Fibroblast of skin of abdomen (primary cell): ENCODE results near the gene TVP23A. TPM values are rescaled to one million over a fixed set of nuclear protein-coding genes. Genes with fewer than 3 reads are reported as not detected.

ENCODE experiments used
- DNase-seq: peaks from one replicate; pipeline ENCODE4 v3.0.0-alpha.2; 2013
- polyA plus RNA-seq, 2 experiments: library from polyadenylated mRNA; unstranded; fragments of 120-200 nt; gene quantifications; one replicate each; pipeline ENCODE4 v1.2.1, GENCODE V29; 2013; ENCODE audit not compliant: insufficient read length in 2 of 2

The TVP23A gene
- polyA plus RNA-seq (2013, experiment 1 of 2; ENCODE audit: insufficient read length) = 0.24 TPM
- 0.41 TPM for polyA plus RNA-seq (2013, experiment 2 of 2; ENCODE audit: insufficient read length)

- no peak for DNase-seq
These were observed at the start of gene TVP23A for GRCh38 chr16:10817963-10818941. TVP23A (minus strand) TSS chr16:10818794; CDS start chr16:10818493, 301 bp downstream.

GRCh38 chr16:10868104-10868595 is 49.6 kb upstream of the TVP23A start:
- no peak for DNase-seq

DNA sequence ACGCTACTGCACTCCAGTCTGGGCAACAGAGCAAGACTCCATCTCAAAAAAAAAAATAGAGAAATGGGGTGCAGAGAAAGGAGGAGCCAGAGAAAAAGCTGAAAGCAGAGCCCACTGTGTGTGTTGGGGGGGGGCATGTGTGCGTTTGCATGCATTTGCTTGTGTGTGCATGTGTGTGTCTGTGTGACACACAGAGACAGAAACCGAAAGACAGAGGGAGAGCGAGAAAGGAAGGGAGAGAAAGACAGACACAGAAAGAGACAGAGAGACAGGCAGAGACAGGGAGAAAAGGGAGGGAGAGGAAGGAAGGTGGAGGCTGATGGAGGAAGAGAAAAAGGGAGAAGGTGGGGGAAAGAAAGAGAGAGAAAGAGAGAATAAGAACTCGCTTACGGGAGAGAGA is 48.6 kb upstream of the TVP23A start:
- no peak for DNase-seq

DNA sequence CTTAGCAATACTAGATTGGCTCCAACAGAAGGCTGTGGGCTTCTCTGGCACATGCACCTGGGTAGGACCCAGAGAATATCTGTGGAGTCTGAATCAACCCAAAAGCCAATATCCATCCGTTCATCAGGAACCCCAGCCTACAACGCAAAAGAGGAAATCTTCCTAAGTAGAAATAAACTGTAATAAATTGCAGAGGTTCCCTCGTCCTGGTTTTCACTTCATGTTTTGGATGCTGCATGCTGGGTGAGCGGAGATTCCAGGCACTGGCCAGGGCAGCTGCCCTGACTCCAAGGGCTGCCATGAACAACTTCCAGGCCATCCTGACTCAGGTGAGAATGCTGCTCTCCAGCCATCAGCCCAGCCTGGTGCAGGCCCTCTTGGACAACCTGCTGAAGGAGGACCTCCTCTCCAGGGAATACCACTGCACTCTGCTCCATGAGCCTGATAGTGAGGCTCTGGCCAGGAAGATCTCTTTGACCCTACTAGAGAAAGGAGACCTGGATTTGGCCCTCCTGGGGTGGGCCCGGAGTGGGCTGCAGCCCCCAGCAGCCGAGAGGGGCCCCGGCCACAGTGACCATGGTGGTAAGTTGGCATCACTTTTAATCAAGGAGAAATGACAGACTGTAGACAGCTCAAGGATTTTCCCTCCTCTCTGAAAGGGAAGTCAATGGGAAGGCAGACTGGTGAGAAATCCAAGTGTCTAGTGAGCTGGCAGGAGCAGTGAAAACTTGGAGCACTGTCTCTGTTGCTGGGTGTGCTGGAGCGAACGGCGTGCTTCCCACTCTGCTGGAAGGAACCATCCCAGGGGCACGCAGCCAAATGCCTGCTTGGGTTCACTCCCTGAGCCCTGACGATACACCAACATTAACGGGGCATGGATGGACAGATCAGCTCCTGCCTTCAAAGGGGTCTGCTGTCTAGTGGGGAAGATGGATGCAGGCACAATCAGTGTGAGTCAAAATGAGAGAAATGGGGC is 47.7 kb upstream of the TVP23A start:
- DNase-seq = no peak

DNA sequence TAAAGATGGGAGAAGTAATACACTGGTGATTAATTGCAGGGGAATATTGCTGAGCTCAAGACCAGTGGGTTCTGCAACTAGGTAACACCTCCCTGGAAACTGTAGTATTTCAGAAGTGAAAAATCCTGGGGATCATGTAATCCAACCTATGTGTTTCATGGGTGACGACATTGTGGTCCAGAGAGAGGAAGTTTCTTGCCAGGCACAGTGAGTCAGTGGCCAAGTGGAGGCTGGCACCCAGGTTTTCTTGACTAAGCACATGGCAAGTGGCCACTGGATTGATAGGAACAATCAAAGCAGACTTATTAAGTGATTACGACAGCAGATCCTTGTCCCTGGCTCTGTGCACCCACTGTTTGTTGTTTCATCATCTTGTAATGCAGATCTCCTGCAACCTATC is 43.8 kb upstream of the TVP23A start:
- peak; percentile 44 for DNase-seq

DNA sequence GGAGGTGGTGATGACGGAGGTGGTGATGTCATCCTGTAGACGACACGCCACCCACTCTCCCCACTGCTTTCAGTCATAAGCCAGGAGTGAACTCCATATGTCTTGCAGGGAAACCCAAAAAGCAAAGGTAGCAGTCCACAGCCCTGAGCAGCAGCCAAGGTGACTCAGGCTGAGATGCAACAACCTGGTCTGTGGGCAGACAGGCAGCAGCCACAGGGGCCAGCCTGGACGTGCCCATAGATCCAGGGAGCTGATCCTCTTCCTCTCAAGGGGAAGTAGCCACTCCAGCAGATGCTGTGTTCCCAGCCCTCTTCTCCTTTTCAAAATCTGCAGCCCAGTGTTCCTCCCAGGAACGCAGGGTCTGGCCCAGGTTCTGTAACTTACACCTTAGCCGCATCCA is 41.1 kb upstream of the TVP23A start:
- no peak for DNase-seq

DNA sequence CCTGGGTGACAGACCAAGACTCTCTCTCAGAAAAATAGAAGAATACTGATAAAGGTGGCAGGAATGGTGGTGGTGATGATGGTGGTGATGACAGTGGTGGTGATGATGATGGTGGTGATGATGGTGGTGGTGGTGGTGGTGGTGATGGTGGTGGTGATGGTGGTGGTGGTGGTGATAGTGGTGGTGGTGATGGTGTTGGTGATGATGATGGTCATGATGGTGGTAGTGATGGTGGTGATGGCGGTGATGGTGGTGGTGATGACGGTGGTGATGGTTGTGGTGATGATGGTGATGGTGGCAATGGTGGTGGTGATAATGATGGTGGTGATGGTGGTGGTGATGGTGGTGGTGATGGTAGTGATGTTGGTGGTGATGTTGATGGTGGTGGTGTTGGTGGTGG is 40.4 kb upstream of the TVP23A start:
- no peak for DNase-seq

DNA sequence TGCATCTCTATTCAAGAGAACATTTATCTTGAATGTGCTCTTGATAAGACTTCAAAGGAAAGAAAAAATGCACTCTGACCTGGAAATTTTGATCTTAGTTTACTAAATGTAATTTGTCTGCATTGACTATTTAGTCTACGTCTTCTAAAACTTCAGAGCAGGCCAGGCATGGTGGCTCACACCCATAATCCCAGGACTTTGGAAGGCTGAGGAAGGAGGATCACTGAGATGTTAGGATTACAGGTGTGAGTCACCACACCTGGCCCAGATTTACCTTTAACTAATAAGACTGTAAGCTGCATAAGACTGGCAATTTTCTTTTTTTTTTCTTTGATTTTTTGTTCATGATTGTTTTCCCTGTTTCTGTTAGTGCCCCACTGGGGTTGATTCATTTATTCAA is 39.6 kb upstream of the TVP23A start:
- DNase-seq = no peak

DNA sequence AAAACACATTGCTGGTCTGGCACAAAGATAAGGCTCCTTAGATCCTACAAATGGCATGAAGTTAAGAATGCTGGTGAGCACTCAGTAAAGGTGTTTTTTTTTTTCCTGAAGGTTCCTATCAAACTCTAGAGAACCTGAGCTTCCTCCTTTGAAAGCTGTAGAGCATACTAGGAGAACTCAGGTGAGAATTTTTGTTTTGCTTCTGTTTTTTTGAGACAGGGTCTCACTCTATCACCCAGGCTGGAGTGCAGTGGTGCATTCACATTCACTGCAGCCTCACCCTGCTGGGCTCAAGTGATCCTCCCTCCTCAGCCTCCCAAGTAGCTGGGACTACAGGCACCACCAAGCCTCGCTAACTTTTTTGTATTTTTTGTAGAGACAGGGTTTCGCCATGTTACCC is 37.4 kb upstream of the TVP23A start:
- no peak for DNase-seq

DNA sequence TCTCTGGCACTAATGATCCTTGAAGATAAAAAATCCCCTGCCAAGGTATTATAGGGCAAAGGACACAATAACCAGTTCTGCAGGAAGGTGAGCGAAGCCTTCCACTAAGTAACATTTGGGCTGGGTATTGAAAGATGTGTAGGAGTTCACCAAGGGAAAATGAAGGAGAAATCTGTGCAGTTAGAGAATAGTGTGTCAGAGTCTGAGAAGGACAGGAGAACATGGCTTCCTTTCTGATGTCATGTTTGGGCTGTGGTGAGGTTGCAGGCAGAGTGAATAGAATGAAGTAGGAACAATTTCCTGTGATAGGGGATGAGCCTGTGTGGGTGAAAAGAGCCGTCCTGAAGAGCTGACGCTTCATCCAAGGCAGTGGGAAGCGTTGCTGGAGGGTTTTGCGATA is 34.4 kb upstream of the TVP23A start:
- DNase-seq = no peak

DNA sequence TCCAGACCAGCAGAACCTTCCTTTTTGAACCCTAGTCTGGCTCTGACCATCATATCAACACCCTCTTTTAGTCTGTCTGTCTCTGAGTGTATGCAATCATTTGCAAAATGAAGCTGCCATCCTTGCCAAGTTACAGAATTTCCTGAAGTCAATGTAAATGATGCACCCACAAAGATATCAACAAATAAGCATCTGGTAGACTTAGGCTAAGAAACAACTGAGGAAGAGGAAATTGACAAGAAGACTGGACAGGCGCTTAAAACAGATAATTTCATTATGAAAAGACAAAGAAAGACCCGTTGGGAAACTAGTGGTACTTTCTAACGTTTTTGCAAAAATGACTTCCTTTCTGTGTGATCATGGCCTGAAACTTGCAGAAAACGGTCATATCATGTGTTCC is 33.7 kb upstream of the TVP23A start:
- DNase-seq = no peak

- DNase-seq = no peak
These were observed 32.9 kb upstream of the TVP23A start for GRCh38 chr16:10851512-10851911.

- no peak for DNase-seq
These were observed 31.9 kb upstream of the TVP23A start for GRCh38 chr16:10850478-10850850.

- DNase-seq = no peak
These were observed 31.3 kb upstream of the TVP23A start for GRCh38 chr16:10849736-10850477.

GRCh38 chr16:10847176-10847575 is 28.6 kb upstream of the TVP23A start:
- DNase-seq = no peak

GRCh38 chr16:10846213-10846998 is 27.8 kb upstream of the TVP23A start:
- no peak for DNase-seq

DNA sequence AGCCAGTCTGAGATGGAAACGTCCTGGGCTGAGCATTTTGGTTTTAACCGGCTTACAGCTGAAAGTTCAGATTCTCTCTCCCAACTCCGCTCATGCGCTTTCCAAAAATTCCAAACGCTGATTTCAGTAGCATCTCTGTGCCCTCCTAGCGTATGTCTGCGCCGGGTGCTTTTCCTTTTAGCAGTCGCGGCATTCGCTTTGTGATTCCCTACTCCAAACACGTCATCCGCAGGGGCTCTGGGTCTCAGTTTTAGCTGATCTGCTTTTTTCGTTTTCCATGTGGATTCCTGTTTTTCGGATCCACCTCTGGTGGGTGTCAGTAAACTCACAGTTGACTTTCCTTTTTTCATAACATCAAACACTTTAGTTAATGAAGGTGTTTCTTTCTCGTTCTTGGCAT is 22.1 kb upstream of the TVP23A start:
- no peak for DNase-seq

GRCh38 chr16:10839279-10839666 is 20.7 kb upstream of the TVP23A start:
- no peak for DNase-seq

GRCh38 chr16:10838621-10839278 is 20.2 kb upstream of the TVP23A start:
- no peak for DNase-seq

- no peak for DNase-seq
These were observed 17.7 kb upstream of the TVP23A start for GRCh38 chr16:10836174-10836853.
